ENCODE results near the gene SLC4A2. TPM values are rescaled to one million over a fixed set of nuclear protein-coding genes. Genes with fewer than 3 reads are reported as not detected.

SLC4A2 gene
- total RNA-seq, 2 experiments from 2014 or later = 64.2 to 86.0 TPM

GRCh38 chr7:151017953-151018420, 41.4 kb upstream of the SLC4A2 start:
- POLR2A ChIA-PET = no interaction called here
- peak overlapping the region; percentile 53; the same call in 1 of the 2 replicates for H2AFZ ChIP-seq (ENCODE audit: low read length)
- TF ChIP-seq EZH2phosphoT487 (IDR thresholded peaks at IDR 0.05; ENCODE audit: borderline replicate concordance, low read depth, low read length) = no peak
- peak; percentile 90 for TF ChIP-seq CTCF (conservative IDR thresholded peaks at IDR 0.05; ENCODE audit: low read length)
- no peaks in the 10 kb centered on the region for H4K20me1 ChIP-seq (ENCODE audit: insufficient read depth, low read length)
- H3K79me2 ChIP-seq (ENCODE audit: insufficient read depth, low read depth, low read length) = no peaks in the 10 kb centered on the region
- H3K4me1 ChIP-seq (ENCODE audit: insufficient read depth, low read length, poor library complexity, severe bottlenecking) = peaks cover 10% of the 10 kb centered on the region
- H3K9me2 ChIP-seq (ENCODE audit: insufficient read depth, low read length) = no peaks in the 10 kb centered on the region
- intact Hi-C loops (cut with micrococcal nuclease; ENCODE audit: unreplicated experiment) = loop anchor here (1.0 to 5.0 kb wide), 2 partner anchors 55 to 94 kb away; no protein-coding TSS in a partner anchor
- H3K9me3 ChIP-seq (ENCODE audit: low read length) = no peaks in the 10 kb centered on the region
- CTCF ChIA-PET (ENCODE audit: unreplicated experiment) = interaction anchor here (0.5 to 1.4 kb wide), 3 partner anchors 9 to 120 kb away, joined by 3 to 4 read pairs (median 4); no protein-coding TSS in a partner anchor
- no TSS peak for BruUV-seq (replicated peaks)
- DNase-seq (ENCODE audit: low spot score) = peak; percentile 72
- H3K27ac ChIP-seq (ENCODE audit: low read depth, low read length, poor library complexity, severe bottlenecking) = no peak overlapping the region
- no peaks in the 10 kb centered on the region for H3K36me3 ChIP-seq (ENCODE audit: insufficient read depth, low read length)
- H3K4me2 ChIP-seq (ENCODE audit: low read length) = peak overlapping the region; percentile 59
- peak overlapping the region; percentile 44 for H3K4me3 ChIP-seq (ENCODE audit: low read depth, low read length, poor library complexity, severe bottlenecking)

GRCh38 chr7:151018421-151019129, 40.8 kb upstream of the SLC4A2 start:
- no peaks in the 10 kb centered on the region for H3K9me2 ChIP-seq (ENCODE audit: insufficient read depth, low read length)
- no TSS peak for BruUV-seq (replicated peaks)
- no peak for DNase-seq (ENCODE audit: low spot score)
- H3K4me2 ChIP-seq (ENCODE audit: low read length) = peak overlapping the region; percentile 59
- ChIA-PET CTCF (ENCODE audit: unreplicated experiment) (interaction anchor here (0.5 to 1.4 kb wide), 3 partner anchors 10 to 120 kb away, joined by 3 to 4 read pairs (median 4); no protein-coding TSS in a partner anchor), POLR2A (no interaction called here)
- H3K27ac ChIP-seq (ENCODE audit: low read depth, low read length, poor library complexity, severe bottlenecking) = no peak overlapping the region
- no peaks in the 10 kb centered on the region for H3K9me3 ChIP-seq (ENCODE audit: low read length)
- no peak for TF ChIP-seq EZH2phosphoT487 (IDR thresholded peaks at IDR 0.05; ENCODE audit: borderline replicate concordance, low read depth, low read length)
- TF ChIP-seq CTCF (conservative IDR thresholded peaks at IDR 0.05; ENCODE audit: low read length) = peak; percentile 9; the same call in 1 of the 2 replicates
- 0 out of 2 replicates have a peak overlapping the region, but pooled peaks have one; percentile 53 for H2AFZ ChIP-seq (ENCODE audit: low read length)
- H3K4me3 ChIP-seq (ENCODE audit: low read depth, low read length, poor library complexity, severe bottlenecking) = peak overlapping the region; percentile 44
- H3K79me2 ChIP-seq (ENCODE audit: insufficient read depth, low read depth, low read length) = no peaks in the 10 kb centered on the region
- H3K36me3 ChIP-seq (ENCODE audit: insufficient read depth, low read length) = no peaks in the 10 kb centered on the region
- intact Hi-C loops (cut with micrococcal nuclease; ENCODE audit: unreplicated experiment) = loop anchor here (1.0 to 5.0 kb wide), 2 partner anchors 55 to 94 kb away; no protein-coding TSS in a partner anchor
- H4K20me1 ChIP-seq (ENCODE audit: insufficient read depth, low read length) = no peaks in the 10 kb centered on the region
- H3K4me1 ChIP-seq (ENCODE audit: insufficient read depth, low read length, poor library complexity, severe bottlenecking) = peaks cover 10% of the 10 kb centered on the region

- Histone ChIP-seq H3K79me2 (ENCODE audit: insufficient read depth, low read depth, low read length) (no peaks in the 10 kb centered on the region), H3K9me2 (ENCODE audit: insufficient read depth, low read length) (no peaks in the 10 kb centered on the region), H4K20me1 (ENCODE audit: insufficient read depth, low read length) (no peaks in the 10 kb centered on the region), H3K27ac (ENCODE audit: low read depth, low read length, poor library complexity, severe bottlenecking) (no peak overlapping the region), H3K9me3 (ENCODE audit: low read length) (no peaks in the 10 kb centered on the region), H3K4me2 (ENCODE audit: low read length) (no peak overlapping the region), H3K4me1 (ENCODE audit: insufficient read depth, low read length, poor library complexity, severe bottlenecking) (peaks cover 10% of the 10 kb centered on the region), H3K4me3 (ENCODE audit: low read depth, low read length, poor library complexity, severe bottlenecking) (no peak overlapping the region), H2AFZ (ENCODE audit: low read length) (no peak overlapping the region), H3K36me3 (ENCODE audit: insufficient read depth, low read length) (no peaks in the 10 kb centered on the region)
- no peak for TF ChIP-seq CTCF (conservative IDR thresholded peaks at IDR 0.05; ENCODE audit: low read length)
- TF ChIP-seq EZH2phosphoT487 (IDR thresholded peaks at IDR 0.05; ENCODE audit: borderline replicate concordance, low read depth, low read length) = no peak
- DNase-seq (ENCODE audit: low spot score) = no peak
- no TSS peak for BruUV-seq (replicated peaks)
- intact Hi-C loops (cut with micrococcal nuclease; ENCODE audit: unreplicated experiment) = loop anchor here (5.0 kb wide), 1 partner anchor 93 kb away; no protein-coding TSS in a partner anchor
- CTCF ChIA-PET (ENCODE audit: unreplicated experiment) = interaction anchor here (1.1 kb wide), 1 partner anchor 121 kb away, joined by 4 read pairs; no protein-coding TSS in a partner anchor
- POLR2A ChIA-PET = interaction anchor here (0.6 to 0.9 kb wide), 2 partner anchors 9 to 56 kb away, joined by 3 read pairs; partner anchors contain the start of gene ABCB8
Observed at GRCh38 chr7:151019130-151019447, 40.3 kb upstream of the SLC4A2 start.

Measured in OCI-LY7 (cell line).